ENCODE measurements around the gene LLCFC1. TPM values are rescaled to one million over a fixed set of nuclear protein-coding genes. Genes with fewer than 3 reads are reported as not detected.

LLCFC1 gene
- total RNA-seq, 1 experiment from 2014 or later = not detected

DNA sequence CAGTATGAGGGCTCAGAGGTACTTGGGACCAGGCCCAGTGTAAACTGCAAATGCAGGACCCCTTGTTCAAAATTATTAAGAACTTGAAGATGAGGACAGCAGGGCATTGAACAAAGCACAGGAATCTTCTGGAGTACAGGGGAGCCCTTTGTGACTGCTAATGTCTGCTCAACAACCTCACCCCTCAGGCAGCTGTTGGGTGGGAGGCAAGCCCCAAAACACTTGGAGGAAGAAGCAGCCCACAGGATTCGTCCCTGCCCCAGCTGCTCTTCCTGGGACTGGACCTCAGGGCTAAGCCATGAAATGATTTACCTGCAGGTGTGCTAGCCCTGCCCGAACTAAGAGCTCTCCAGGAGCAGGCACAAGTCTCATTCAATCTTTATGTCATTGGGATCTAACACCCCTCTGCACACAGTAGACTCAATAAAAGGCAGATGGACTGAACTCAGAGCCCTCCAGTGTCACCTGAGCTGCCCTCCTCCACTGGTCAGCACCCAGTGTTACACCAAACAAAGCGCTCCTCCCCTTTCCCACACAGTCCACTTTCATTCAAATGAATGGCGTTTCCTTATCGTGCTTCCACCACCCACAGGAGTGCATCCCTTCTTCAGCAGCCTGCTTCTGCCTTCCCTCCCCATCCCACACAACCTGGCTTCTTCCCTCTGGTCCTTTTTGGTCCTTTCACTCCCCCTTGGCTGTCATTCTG, 6.7 kb upstream of the LLCFC1 start:
- H3K27ac Mint-ChIP-seq = no peak overlapping the region
- DNase-seq (ENCODE audit: low spot score) = no peak
- H3K36me3 Mint-ChIP-seq = no peaks in the 10 kb centered on the region

DNA sequence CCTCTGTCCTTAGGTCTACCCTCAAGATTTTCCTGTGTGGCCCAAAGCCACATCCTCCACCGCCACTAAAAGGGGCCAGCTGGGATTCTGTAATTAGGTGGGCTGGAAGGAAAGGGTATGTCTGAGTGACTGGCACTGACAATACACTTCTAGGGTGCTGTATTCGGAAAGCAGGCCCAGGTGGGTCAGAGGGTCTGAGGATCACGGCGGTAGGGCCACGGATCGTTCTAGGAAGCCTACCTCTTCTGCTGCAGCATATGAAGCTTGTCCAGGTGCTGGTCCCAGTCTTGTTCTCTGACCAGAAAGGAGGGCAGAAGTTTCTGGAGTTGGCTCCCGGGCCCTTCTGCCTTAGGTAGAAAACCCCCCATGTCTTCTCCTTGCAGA, 6.2 kb upstream of the LLCFC1 start:
- ATAC-seq (no peak), DNase-seq (ENCODE audit: low spot score) (no peak)
- TF ChIP-seq, protein P1, sequence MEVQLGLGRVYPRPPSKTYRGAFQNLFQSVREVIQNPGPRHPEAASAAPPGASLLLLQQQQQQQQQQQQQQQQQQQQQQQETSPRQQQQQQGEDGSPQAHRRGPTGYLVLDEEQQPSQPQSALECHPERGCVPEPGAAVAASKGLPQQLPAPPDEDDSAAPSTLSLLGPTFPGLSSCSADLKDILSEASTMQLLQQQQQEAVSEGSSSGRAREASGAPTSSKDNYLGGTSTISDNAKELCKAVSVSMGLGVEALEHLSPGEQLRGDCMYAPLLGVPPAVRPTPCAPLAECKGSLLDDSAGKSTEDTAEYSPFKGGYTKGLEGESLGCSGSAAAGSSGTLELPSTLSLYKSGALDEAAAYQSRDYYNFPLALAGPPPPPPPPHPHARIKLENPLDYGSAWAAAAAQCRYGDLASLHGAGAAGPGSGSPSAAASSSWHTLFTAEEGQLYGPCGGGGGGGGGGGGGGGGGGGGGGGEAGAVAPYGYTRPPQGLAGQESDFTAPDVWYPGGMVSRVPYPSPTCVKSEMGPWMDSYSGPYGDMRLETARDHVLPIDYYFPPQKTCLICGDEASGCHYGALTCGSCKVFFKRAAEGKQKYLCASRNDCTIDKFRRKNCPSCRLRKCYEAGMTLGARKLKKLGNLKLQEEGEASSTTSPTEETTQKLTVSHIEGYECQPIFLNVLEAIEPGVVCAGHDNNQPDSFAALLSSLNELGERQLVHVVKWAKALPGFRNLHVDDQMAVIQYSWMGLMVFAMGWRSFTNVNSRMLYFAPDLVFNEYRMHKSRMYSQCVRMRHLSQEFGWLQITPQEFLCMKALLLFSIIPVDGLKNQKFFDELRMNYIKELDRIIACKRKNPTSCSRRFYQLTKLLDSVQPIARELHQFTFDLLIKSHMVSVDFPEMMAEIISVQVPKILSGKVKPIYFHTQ (CRISPR knock-in tag; IDR thresholded peaks at IDR 0.05) = no peak
- TF ChIP-seq SOX15 (CRISPR knock-in tag; IDR thresholded peaks at IDR 0.05) (no peak), GRHL2 (CRISPR knock-in tag; IDR thresholded peaks at IDR 0.05; ENCODE audit: insufficient replicate concordance, severe bottlenecking) (no peak), NR2C2 (CRISPR knock-in tag; IDR thresholded peaks at IDR 0.05) (no peak)
- TF ChIP-seq, protein P2, sequence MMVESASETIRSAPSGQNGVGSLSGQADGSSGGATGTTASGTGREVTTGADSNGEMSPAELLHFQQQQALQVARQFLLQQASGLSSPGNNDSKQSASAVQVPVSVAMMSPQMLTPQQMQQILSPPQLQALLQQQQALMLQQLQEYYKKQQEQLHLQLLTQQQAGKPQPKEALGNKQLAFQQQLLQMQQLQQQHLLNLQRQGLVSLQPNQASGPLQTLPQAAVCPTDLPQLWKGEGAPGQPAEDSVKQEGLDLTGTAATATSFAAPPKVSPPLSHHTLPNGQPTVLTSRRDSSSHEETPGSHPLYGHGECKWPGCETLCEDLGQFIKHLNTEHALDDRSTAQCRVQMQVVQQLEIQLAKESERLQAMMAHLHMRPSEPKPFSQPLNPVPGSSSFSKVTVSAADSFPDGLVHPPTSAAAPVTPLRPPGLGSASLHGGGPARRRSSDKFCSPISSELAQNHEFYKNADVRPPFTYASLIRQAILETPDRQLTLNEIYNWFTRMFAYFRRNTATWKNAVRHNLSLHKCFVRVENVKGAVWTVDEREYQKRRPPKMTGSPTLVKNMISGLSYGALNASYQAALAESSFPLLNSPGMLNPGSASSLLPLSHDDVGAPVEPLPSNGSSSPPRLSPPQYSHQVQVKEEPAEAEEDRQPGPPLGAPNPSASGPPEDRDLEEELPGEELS (CRISPR knock-in tag; IDR thresholded peaks at IDR 0.05) = no peak
- ChIA-PET POLR2A (no interaction called here), CTCF (interaction anchor here (0.8 to 2.4 kb wide), 7 partner anchors 7 to 282 kb away, joined by 3 to 8 read pairs (median 4); no protein-coding TSS in a partner anchor)
- H3K9me3 Mint-ChIP-seq = peaks cover under 1% of the 10 kb centered on the region; the same call in 1 of the 2 replicates
- no peaks in the 10 kb centered on the region for H3K36me3 Mint-ChIP-seq
- H3K27me3 Mint-ChIP-seq (ENCODE audit: low read depth) = no peaks in the 10 kb centered on the region; the same call in 1 of the 2 replicates
- H3K4me1 Mint-ChIP-seq = peaks cover 12% of the 10 kb centered on the region
- no peak overlapping the region for H3K4me3 Mint-ChIP-seq
- no peak overlapping the region for H3K27ac Mint-ChIP-seq

More for the DNA sequence above, 6.7 kb upstream of the LLCFC1 start:
- peaks cover under 1% of the 10 kb centered on the region for H3K27me3 Mint-ChIP-seq (ENCODE audit: low read depth)
- ChIA-PET CTCF (interaction anchor here (1.1 to 1.7 kb wide), 3 partner anchors 23 to 283 kb away, joined by 4 to 5 read pairs (median 5); no protein-coding TSS in a partner anchor), POLR2A (no interaction called here)
- TF ChIP-seq TCF7 (CRISPR knock-in tag; IDR thresholded peaks at IDR 0.05; ENCODE audit: low read depth) (no peak), NR2C2 (CRISPR knock-in tag; IDR thresholded peaks at IDR 0.05) (no peak), NR1H2 (CRISPR knock-in tag; IDR thresholded peaks at IDR 0.05) (no peak), RELA (CRISPR knock-in tag; IDR thresholded peaks at IDR 0.05; ENCODE audit: borderline replicate concordance) (no peak), CREM (CRISPR knock-in tag; IDR thresholded peaks at IDR 0.05) (no peak), RORB (CRISPR knock-in tag; IDR thresholded peaks at IDR 0.05) (no peak), ZNF219 (CRISPR knock-in tag; IDR thresholded peaks at IDR 0.05; ENCODE audit: borderline replicate concordance) (no peak), ZNF317 (CRISPR knock-in tag; IDR thresholded peaks at IDR 0.05; ENCODE audit: borderline replicate concordance, low read depth) (no peak), ZNF121 (CRISPR knock-in tag; IDR thresholded peaks at IDR 0.05) (no peak), CBFB (CRISPR knock-in tag; IDR thresholded peaks at IDR 0.05; ENCODE audit: low read depth) (no peak), NFYB (CRISPR knock-in tag; conservative IDR thresholded peaks at IDR 0.05; ENCODE audit: low read depth) (no peak)
- TF ChIP-seq, protein P3, sequence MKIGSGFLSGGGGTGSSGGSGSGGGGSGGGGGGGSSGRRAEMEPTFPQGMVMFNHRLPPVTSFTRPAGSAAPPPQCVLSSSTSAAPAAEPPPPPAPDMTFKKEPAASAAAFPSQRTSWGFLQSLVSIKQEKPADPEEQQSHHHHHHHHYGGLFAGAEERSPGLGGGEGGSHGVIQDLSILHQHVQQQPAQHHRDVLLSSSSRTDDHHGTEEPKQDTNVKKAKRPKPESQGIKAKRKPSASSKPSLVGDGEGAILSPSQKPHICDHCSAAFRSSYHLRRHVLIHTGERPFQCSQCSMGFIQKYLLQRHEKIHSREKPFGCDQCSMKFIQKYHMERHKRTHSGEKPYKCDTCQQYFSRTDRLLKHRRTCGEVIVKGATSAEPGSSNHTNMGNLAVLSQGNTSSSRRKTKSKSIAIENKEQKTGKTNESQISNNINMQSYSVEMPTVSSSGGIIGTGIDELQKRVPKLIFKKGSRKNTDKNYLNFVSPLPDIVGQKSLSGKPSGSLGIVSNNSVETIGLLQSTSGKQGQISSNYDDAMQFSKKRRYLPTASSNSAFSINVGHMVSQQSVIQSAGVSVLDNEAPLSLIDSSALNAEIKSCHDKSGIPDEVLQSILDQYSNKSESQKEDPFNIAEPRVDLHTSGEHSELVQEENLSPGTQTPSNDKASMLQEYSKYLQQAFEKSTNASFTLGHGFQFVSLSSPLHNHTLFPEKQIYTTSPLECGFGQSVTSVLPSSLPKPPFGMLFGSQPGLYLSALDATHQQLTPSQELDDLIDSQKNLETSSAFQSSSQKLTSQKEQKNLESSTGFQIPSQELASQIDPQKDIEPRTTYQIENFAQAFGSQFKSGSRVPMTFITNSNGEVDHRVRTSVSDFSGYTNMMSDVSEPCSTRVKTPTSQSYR (CRISPR knock-in tag; IDR thresholded peaks at IDR 0.05) = no peak
- TF ChIP-seq, protein P4, sequence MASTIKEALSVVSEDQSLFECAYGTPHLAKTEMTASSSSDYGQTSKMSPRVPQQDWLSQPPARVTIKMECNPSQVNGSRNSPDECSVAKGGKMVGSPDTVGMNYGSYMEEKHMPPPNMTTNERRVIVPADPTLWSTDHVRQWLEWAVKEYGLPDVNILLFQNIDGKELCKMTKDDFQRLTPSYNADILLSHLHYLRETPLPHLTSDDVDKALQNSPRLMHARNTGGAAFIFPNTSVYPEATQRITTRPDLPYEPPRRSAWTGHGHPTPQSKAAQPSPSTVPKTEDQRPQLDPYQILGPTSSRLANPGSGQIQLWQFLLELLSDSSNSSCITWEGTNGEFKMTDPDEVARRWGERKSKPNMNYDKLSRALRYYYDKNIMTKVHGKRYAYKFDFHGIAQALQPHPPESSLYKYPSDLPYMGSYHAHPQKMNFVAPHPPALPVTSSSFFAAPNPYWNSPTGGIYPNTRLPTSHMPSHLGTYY (CRISPR knock-in tag; IDR thresholded peaks at IDR 0.05) = no peak
- TF ChIP-seq, protein P5, sequence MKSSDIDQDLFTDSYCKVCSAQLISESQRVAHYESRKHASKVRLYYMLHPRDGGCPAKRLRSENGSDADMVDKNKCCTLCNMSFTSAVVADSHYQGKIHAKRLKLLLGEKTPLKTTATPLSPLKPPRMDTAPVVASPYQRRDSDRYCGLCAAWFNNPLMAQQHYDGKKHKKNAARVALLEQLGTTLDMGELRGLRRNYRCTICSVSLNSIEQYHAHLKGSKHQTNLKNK (CRISPR knock-in tag; IDR thresholded peaks at IDR 0.05) = no peak
- TF ChIP-seq, protein P6, sequence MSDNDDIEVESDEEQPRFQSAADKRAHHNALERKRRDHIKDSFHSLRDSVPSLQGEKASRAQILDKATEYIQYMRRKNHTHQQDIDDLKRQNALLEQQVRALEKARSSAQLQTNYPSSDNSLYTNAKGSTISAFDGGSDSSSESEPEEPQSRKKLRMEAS (CRISPR knock-in tag; IDR thresholded peaks at IDR 0.05) = no peak
- TF ChIP-seq, protein P7, sequence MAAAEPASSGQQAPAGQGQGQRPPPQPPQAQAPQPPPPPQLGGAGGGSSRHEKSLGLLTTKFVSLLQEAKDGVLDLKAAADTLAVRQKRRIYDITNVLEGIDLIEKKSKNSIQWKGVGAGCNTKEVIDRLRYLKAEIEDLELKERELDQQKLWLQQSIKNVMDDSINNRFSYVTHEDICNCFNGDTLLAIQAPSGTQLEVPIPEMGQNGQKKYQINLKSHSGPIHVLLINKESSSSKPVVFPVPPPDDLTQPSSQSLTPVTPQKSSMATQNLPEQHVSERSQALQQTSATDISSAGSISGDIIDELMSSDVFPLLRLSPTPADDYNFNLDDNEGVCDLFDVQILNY (CRISPR knock-in tag; IDR thresholded peaks at IDR 0.05) = no peak
- TF ChIP-seq, protein P8, sequence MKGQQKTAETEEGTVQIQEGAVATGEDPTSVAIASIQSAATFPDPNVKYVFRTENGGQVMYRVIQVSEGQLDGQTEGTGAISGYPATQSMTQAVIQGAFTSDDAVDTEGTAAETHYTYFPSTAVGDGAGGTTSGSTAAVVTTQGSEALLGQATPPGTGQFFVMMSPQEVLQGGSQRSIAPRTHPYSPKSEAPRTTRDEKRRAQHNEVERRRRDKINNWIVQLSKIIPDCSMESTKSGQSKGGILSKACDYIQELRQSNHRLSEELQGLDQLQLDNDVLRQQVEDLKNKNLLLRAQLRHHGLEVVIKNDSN (CRISPR knock-in tag; IDR thresholded peaks at IDR 0.05) = no peak
- H3K4me1 Mint-ChIP-seq = peaks cover 12% of the 10 kb centered on the region
- H3K9me3 Mint-ChIP-seq = peaks cover 3% of the 10 kb centered on the region; the same call in 1 of the 2 replicates
- ATAC-seq = peak; percentile 41; the same call in 1 of the 2 replicates
- no peak overlapping the region for H3K4me3 Mint-ChIP-seq
